ENCODE results near the gene OR10H1. TPM values are rescaled to one million over a fixed set of nuclear protein-coding genes. Genes with fewer than 3 reads are reported as not detected.
"Not testable (repeated sequence)": the region's sequence is repeated elsewhere in the genome, so short reads cannot be mapped to it uniquely, and the experiment has no call there.

OR10H1 gene
- total and polyA plus RNA-seq, 7 donors = not detected

GRCh38 chr19:15776991-15777970 is 38.2 kb downstream of the OR10H1 start:
- DNase-seq = peak; percentile 42
- 43 to 61% methylated on average over 9 of the region's 9 CpGs for WGBS, 2 donors
- no peak for TF ChIP-seq POLR2AphosphoS5 (IDR thresholded peaks at IDR 0.05)
- no peak for TF ChIP-seq CTCF (IDR thresholded peaks at IDR 0.05)
- TF ChIP-seq EP300 (IDR thresholded peaks at IDR 0.05) = no peak
- TF ChIP-seq POLR2A (IDR thresholded peaks at IDR 0.05) = no peak
- H3K36me3 ChIP-seq = no peaks in the 10 kb centered on the region
- H3K9me3 ChIP-seq = no peaks in the 10 kb centered on the region
- H3K27me3 ChIP-seq = no peaks in the 10 kb centered on the region
- intact Hi-C loops (cut with DNase I) = no loop called here
- no peak overlapping the region for H3K4me3 ChIP-seq
- H3K27ac ChIP-seq = no peak overlapping the region
- H3K4me1 ChIP-seq = peaks cover 0 to 25% (median 22%) of the 10 kb centered on the region in 4 donors

GRCh38 chr19:15776264-15776663 is 39.2 kb downstream of the OR10H1 start:
- H3K27ac ChIP-seq = no peak overlapping the region
- WGBS, 2 donors = 86 to 95% methylated on average over 4 of the region's 4 CpGs
- H3K9me3 ChIP-seq = no peaks in the 10 kb centered on the region
- peaks cover 0 to 22% (median 20%) of the 10 kb centered on the region in 4 donors for H3K4me1 ChIP-seq
- peak; percentile 12 for DNase-seq
- intact Hi-C loops (cut with DNase I) = no loop called here
- no peak overlapping the region for H3K4me3 ChIP-seq
- H3K36me3 ChIP-seq = no peaks in the 10 kb centered on the region
- no peaks in the 10 kb centered on the region for H3K27me3 ChIP-seq
- TF ChIP-seq CTCF (IDR thresholded peaks at IDR 0.05) (no peak), POLR2A (IDR thresholded peaks at IDR 0.05) (no peak), EP300 (IDR thresholded peaks at IDR 0.05) (no peak), POLR2AphosphoS5 (IDR thresholded peaks at IDR 0.05) (no peak)

GRCh38 chr19:15775249-15775648 is 40.2 kb downstream of the OR10H1 start:
- DNase-seq = no peak
- intact Hi-C loops (cut with DNase I) = no loop called here
- Histone ChIP-seq H3K4me3 (no peak overlapping the region), H3K4me1 (peaks cover 0 to 12% (median 10%) of the 10 kb centered on the region in 4 donors), H3K9me3 (no peaks in the 10 kb centered on the region), H3K27me3 (no peaks in the 10 kb centered on the region), H3K27ac (no peak overlapping the region), H3K36me3 (no peaks in the 10 kb centered on the region)
- WGBS, 2 donors = 57 to 61% methylated on average over 2 of the region's 2 CpGs
- TF ChIP-seq CTCF (IDR thresholded peaks at IDR 0.05) = no peak
- no peak for TF ChIP-seq POLR2AphosphoS5 (IDR thresholded peaks at IDR 0.05)
- TF ChIP-seq EP300 (IDR thresholded peaks at IDR 0.05) = no peak
- no peak for TF ChIP-seq POLR2A (IDR thresholded peaks at IDR 0.05)

- intact Hi-C loops (cut with DNase I); H3K4me3 ChIP-seq; H3K27ac ChIP-seq; H3K27me3 ChIP-seq; H3K9me3 ChIP-seq; H3K36me3 ChIP-seq; H3K4me1 ChIP-seq: not testable (repeated sequence)
- peak; percentile 5 for DNase-seq
- WGBS, 2 donors = 72 to 79% methylated on average over 3 of the region's 3 CpGs
These were observed 41.3 kb downstream of the OR10H1 start for GRCh38 chr19:15774159-15774558.

- no peak for DNase-seq
- H3K9me3 ChIP-seq = no peaks in the 10 kb centered on the region
- TF ChIP-seq EP300 (IDR thresholded peaks at IDR 0.05) (no peak), POLR2A (IDR thresholded peaks at IDR 0.05) (no peak), POLR2AphosphoS5 (IDR thresholded peaks at IDR 0.05) (no peak), CTCF (IDR thresholded peaks at IDR 0.05) (no peak)
- H3K27ac ChIP-seq = no peak overlapping the region
- H3K36me3 ChIP-seq = peaks cover 0 to 8% (median 0%) of the 10 kb centered on the region in 4 donors
- intact Hi-C loops (cut with DNase I) = no loop called here
- no peaks in the 10 kb centered on the region for H3K4me1 ChIP-seq
- WGBS, 2 donors = 43 to 45% methylated on average over 6 of the region's 6 CpGs
- no peak overlapping the region for H3K4me3 ChIP-seq
- no peaks in the 10 kb centered on the region for H3K27me3 ChIP-seq
These were observed 45.9 kb downstream of the OR10H1 start for GRCh38 chr19:15769586-15769985.
